Activated T-cell treated with anti-CD3 and anti-CD28 coated beads for 1 hour (primary cell): Measurements from ENCODE around the gene SRSF6.
"Not testable (repeated sequence)": the region's sequence is repeated elsewhere in the genome, so short reads cannot be mapped to it uniquely, and the experiment has no call there.

ENCODE experiments used
- DNase-seq: peaks from one replicate; pipeline ENCODE4 v3.0.0-alpha.2; 2020; ENCODE audit warnings: low read depth

The SRSF6 gene

GRCh38 chr20:43477193-43477592 is 19.5 kb downstream of the SRSF6 start:
- DNase-seq, result no peak

GRCh38 chr20:43477619-43478018 is 19.9 kb downstream of the SRSF6 start:
- DNase-seq, result no peak

- DNase-seq, result no peak
These were observed 32.3 kb downstream of the SRSF6 start for GRCh38 chr20:43490038-43490437.

- DNase-seq, result no peak
These were observed 34.4 kb downstream of the SRSF6 start for GRCh38 chr20:43492101-43492500.

GRCh38 chr20:43495388-43495787 is 37.7 kb downstream of the SRSF6 start:
- no peak for DNase-seq

- DNase-seq, result not testable (repeated sequence)
These were observed 44.3 kb downstream of the SRSF6 start for GRCh38 chr20:43502021-43502420.

- DNase-seq, result no peak
These were observed 48.5 kb downstream of the SRSF6 start for GRCh38 chr20:43506238-43506637.

GRCh38 chr20:43507150-43508080 is 49.7 kb downstream of the SRSF6 start, which contains the start of gene L3MBTL1:
L3MBTL1 (plus strand) TSS chr20:43507697; CDS start chr20:43513504, 5,807 bp downstream.
- no peak for DNase-seq

- DNase-seq, result no peak
These were observed 50.4 kb downstream of the SRSF6 start for GRCh38 chr20:43508106-43508505.

GRCh38 chr20:43508604-43509040 is 50.9 kb downstream of the SRSF6 start:
- DNase-seq, result no peak

- DNase-seq, result no peak
These were observed 54.2 kb downstream of the SRSF6 start for GRCh38 chr20:43511879-43512278.

- no peak for DNase-seq
These were observed 55.8 kb downstream of the SRSF6 start for GRCh38 chr20:43513372-43513930.
